ENCODE data around the gene DIP2A. TPM values are rescaled to one million over a fixed set of nuclear protein-coding genes. Genes with fewer than 3 reads are reported as not detected.
"Not testable (repeated sequence)": the region's sequence is repeated elsewhere in the genome, so short reads cannot be mapped to it uniquely, and the experiment has no call there.

The DIP2A gene
- total RNA-seq, 2 donors from 2014 or later, result 39.4 to 71.6 TPM

DNA sequence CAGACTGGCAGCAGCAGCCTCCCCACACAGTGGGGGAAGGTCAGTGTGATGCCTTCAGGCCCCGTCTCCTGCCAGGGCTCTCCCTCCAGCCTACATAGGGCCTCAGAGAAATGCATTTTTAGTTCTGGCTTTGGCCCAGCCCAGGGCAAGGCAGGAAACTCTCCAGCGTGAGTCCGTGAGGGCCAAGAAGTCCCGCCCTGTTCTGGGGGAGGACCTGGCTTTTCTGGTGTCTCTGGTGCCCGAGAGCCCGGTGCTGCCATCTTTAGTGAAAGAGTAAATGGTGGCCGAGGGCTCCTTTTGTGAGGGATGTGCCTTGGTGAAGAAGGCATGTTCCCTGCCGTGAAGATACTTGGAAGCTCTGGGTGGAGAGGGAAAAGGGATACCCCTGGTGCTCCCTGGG is 14.8 kb upstream of the DIP2A start:
- Mint-ChIP-seq H3K27ac (no peak overlapping the region), H3K4me3 (no peak overlapping the region), H3K4me1 (ENCODE audit: low read depth in 2 of 2) (peaks cover 0 to 6% of the 10 kb centered on the region in 2 donors), H3K36me3 (peaks cover 18% of the 10 kb centered on the region), H3K27me3 (no peaks in the 10 kb centered on the region), H3K9me3 (no peaks in the 10 kb centered on the region)
- DNase-seq (ENCODE audit: low spot score) (no peak), ATAC-seq (no peak)

DNA sequence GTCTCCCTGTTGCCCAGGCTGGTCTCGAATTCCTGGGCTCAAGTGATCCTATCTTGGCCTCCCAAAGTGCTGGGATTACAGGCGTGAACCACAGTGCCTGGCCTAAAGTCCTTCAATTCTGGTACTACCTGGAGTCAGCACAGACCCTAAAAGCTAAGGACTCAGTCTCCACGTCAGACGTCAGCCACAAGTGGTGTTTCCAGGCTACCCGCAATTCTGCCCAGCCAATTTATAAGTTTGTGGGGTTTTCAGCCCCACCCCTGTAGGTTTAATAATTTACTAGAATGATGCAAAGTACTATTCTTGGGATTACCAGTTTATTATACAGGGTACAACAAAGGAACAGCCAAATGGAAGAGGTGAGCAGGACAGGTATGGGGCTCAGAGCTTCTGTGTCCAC is 10.6 kb upstream of the DIP2A start:
- no peaks in the 10 kb centered on the region for H3K9me3 Mint-ChIP-seq
- DNase-seq (ENCODE audit: low spot score) (no peak), ATAC-seq (no peak)
- H3K4me1 Mint-ChIP-seq (ENCODE audit: low read depth in 2 of 2), result peaks cover 0 to 10% of the 10 kb centered on the region in 2 donors
- peaks cover 12% of the 10 kb centered on the region for H3K36me3 Mint-ChIP-seq
- no peaks in the 10 kb centered on the region for H3K27me3 Mint-ChIP-seq
- no peak overlapping the region for H3K4me3 Mint-ChIP-seq
- no peak overlapping the region for H3K27ac Mint-ChIP-seq

DNA sequence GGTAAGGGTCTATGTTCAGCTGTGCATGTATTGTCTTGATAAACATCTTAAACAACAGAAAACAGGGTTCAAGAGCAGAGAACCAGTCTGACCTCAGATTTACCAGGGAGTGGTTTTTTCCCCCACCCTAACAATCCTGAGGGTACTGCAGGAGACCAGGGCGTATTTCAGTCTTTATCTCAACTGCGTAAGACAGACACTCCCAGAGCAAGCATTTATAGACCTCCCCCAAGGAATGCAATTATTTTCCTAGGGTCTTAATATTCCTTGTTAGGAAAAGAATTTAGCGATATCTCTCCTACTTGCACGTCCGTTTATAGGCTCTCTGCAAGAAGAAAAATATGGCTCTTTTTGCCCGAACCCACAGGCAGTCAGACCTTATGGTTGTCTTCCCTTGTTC is 9.8 kb upstream of the DIP2A start:
- not testable (repeated sequence) for DNase-seq (ENCODE audit: low spot score); H3K4me3 Mint-ChIP-seq; H3K27ac Mint-ChIP-seq; H3K27me3 Mint-ChIP-seq; H3K9me3 Mint-ChIP-seq; ATAC-seq
- peaks cover 12% of the 10 kb centered on the region for H3K36me3 Mint-ChIP-seq
- peaks cover 0 to 10% of the 10 kb centered on the region in 2 donors for H3K4me1 Mint-ChIP-seq (ENCODE audit: low read depth in 2 of 2)

DNA sequence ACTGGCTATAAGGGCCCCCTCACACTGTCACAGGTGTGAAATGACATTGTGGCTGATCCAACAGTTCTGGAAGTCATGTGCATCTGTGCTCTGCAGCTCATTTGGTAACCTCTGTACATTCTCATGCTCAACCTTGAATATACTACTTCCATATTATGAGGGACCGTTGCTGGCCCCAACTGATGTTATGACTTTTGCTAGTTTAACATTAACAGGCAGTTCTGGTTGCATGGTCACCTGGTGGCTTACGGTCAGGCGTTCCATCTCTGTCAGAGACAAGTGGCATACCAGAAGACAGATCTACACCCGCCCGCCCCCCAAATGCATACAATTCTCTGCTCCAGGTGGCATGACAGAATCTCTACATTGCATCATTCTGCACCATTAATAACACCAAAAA is 6.0 kb upstream of the DIP2A start:
- no peak for ATAC-seq
- peaks cover 8% of the 10 kb centered on the region for H3K36me3 Mint-ChIP-seq

GRCh38 chr21:46454142-46454541 is 4.5 kb upstream of the DIP2A start:
- ATAC-seq (no peak), DNase-seq (ENCODE audit: low spot score) (no peak)
- Mint-ChIP-seq H3K36me3 (no peaks in the 10 kb centered on the region), H3K4me1 (ENCODE audit: low read depth in 2 of 2) (peaks cover 18% of the 10 kb centered on the region in 2 donors), H3K9me3 (no peaks in the 10 kb centered on the region), H3K27ac (no peak overlapping the region), H3K4me3 (no peak overlapping the region), H3K27me3 (no peaks in the 10 kb centered on the region)

More for the DNA sequence above, 6.0 kb upstream of the DIP2A start:
- no peak overlapping the region for H3K4me3 Mint-ChIP-seq
- H3K27ac Mint-ChIP-seq, result no peak overlapping the region
- no peaks in the 10 kb centered on the region for H3K27me3 Mint-ChIP-seq
- no peaks in the 10 kb centered on the region for H3K9me3 Mint-ChIP-seq
- H3K4me1 Mint-ChIP-seq (ENCODE audit: low read depth in 2 of 2), result peaks cover 15 to 16% of the 10 kb centered on the region in 2 donors
- no peak for DNase-seq (ENCODE audit: low spot score)

- no peak overlapping the region for H3K4me3 Mint-ChIP-seq
- H3K9me3 Mint-ChIP-seq, result no peaks in the 10 kb centered on the region
- no peaks in the 10 kb centered on the region for H3K27me3 Mint-ChIP-seq
- H3K27ac Mint-ChIP-seq, result no peak overlapping the region
- no peak for ATAC-seq
- no peak for DNase-seq (ENCODE audit: low spot score)
- no peaks in the 10 kb centered on the region for H3K36me3 Mint-ChIP-seq
- peaks cover 21% of the 10 kb centered on the region in 2 donors for H3K4me1 Mint-ChIP-seq (ENCODE audit: low read depth in 2 of 2)
Measured at GRCh38 chr21:46454634-46455390, 3.9 kb upstream of the DIP2A start.

- no peak for ATAC-seq
- Mint-ChIP-seq H3K4me3 (peak overlapping the region; percentile 94), H3K4me1 (ENCODE audit: low read depth in 2 of 2) (peaks cover 19 to 24% of the 10 kb centered on the region in 2 donors), H3K27me3 (no peaks in the 10 kb centered on the region), H3K9me3 (no peaks in the 10 kb centered on the region), H3K27ac (no peak overlapping the region), H3K36me3 (no peaks in the 10 kb centered on the region)
- DNase-seq (ENCODE audit: low spot score), result no peak
Measured at GRCh38 chr21:46455575-46456385, 2.9 kb upstream of the DIP2A start.

- peak overlapping the region; percentile 94 for H3K4me3 Mint-ChIP-seq
- peak overlapping the region in 1 of 2 donors; percentile 21 for H3K27ac Mint-ChIP-seq
- H3K36me3 Mint-ChIP-seq, result no peaks in the 10 kb centered on the region
- peaks cover 19 to 29% of the 10 kb centered on the region in 2 donors for H3K4me1 Mint-ChIP-seq (ENCODE audit: low read depth in 2 of 2)
- H3K27me3 Mint-ChIP-seq, result no peaks in the 10 kb centered on the region
- no peaks in the 10 kb centered on the region for H3K9me3 Mint-ChIP-seq
- DNase-seq (ENCODE audit: low spot score) (no peak), ATAC-seq (no peak)
Measured at GRCh38 chr21:46456750-46457149, 1.9 kb upstream of the DIP2A start.

DNA sequence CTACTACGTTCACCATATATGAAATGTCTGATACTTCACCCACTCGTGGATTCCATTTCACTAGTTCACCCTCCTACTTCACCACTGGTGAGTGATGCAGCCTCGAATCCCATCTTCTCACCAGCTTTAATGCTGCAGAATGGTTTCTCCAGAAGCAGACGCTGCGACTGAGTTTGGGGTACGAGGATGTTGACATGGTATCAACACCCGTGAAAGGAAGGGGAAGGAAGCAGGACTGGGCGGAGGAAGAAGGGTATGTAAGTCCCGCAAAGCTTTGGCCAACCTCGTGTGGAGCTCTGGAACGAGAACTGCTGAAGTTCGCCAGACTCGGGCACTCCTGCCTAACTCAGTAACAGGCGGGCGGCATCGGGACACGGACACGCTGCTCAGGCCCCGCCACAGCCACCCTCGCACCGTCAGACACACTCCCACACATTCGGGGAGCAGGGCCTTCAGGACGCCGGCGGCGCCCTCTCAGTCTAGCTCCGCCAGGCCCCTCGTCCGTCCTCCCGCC is 833 bp upstream of the DIP2A start:
- H3K27me3 Mint-ChIP-seq, result no peaks in the 10 kb centered on the region
- peak overlapping the region; percentile 94 for H3K4me3 Mint-ChIP-seq
- peaks cover 27 to 35% of the 10 kb centered on the region in 2 donors for H3K4me1 Mint-ChIP-seq (ENCODE audit: low read depth in 2 of 2)
- DNase-seq (ENCODE audit: low spot score) (peak; percentile 69), ATAC-seq (peak; percentile 21 to 22)
- H3K9me3 Mint-ChIP-seq, result no peaks in the 10 kb centered on the region
- peak overlapping the region; percentile 81 to 87 for H3K27ac Mint-ChIP-seq
- no peaks in the 10 kb centered on the region for H3K36me3 Mint-ChIP-seq

- Mint-ChIP-seq H3K36me3 (peaks cover 4% of the 10 kb centered on the region), H3K4me3 (no peak overlapping the region), H3K27me3 (no peaks in the 10 kb centered on the region), H3K27ac (peak overlapping the region in 1 of 2 donors; percentile 87), H3K9me3 (no peaks in the 10 kb centered on the region), H3K4me1 (ENCODE audit: low read depth in 2 of 2) (peaks cover 28 to 35% of the 10 kb centered on the region in 2 donors)
- no peak for ATAC-seq
- DNase-seq (ENCODE audit: low spot score), result peak; percentile 65
Measured at GRCh38 chr21:46459024-46459355, 299 bp downstream of the DIP2A start.

DNA sequence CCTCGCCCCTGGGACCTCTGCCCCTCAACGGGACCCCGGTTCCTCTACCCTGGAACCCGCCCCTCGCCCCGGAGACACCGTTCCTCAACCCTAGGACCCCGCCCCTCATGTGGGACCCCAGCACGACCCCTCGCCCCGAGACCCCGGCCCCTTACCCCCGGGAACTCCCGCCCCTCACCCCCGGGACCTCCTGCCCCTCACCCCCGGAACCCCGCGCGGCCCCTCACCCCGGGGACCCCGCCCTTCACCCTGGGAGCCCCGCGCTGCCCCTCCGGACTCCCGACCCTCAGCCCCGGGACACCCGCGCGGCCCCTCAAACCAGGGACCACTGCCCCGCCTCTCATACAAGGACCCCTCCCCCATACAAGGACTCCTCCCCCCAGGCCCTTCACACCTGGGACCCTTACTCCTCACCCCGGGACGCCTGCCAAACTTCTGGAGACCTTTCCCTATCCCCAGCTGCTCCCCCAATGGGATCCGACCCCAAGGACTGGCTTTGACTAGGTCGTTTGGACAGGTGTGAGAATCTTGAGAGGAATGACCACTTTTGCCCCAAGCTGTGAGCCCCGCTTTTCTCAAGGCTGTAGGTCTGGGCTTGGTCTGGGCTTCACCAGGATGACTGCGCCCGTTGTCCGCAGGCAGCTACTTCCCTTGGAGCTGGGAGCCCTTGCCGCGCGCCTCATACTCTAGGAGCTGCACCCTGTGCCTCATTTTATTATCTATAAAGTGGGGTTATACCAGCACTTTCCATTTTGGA is 843 bp downstream of the DIP2A start:
- Mint-ChIP-seq H3K36me3 (peaks cover 4% of the 10 kb centered on the region), H3K9me3 (no peaks in the 10 kb centered on the region), H3K4me1 (ENCODE audit: low read depth in 2 of 2) (peaks cover 28 to 35% of the 10 kb centered on the region in 2 donors), H3K27ac (peak overlapping the region; percentile 87 to 90), H3K27me3 (no peaks in the 10 kb centered on the region), H3K4me3 (peak overlapping the region; percentile 90)
- DNase-seq (ENCODE audit: low spot score) (no peak), ATAC-seq (no peak)

DNA sequence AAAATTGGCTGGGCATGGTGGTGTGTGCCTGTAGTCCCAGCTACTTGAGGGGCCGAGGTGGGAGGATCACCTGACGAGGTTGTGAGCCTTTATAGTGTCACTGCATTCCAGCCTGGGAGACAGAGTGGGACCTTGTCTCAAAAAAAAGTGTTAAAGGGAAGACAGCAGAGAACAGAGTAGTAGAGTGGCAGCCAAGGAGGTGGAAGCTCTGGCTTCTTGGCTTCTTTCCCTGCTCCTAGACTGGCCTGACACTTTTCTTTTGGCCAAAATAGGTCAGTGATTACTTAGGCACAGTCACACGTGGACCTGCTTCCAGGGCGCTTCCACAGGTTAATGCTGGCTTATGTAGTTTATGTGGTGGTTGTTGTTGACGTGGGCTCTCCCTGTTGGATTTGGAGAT is 3.2 kb downstream of the DIP2A start:
- no peak overlapping the region for H3K4me3 Mint-ChIP-seq
- peaks cover 4% of the 10 kb centered on the region for H3K36me3 Mint-ChIP-seq
- DNase-seq (ENCODE audit: low spot score) (no peak), ATAC-seq (no peak)
- H3K4me1 Mint-ChIP-seq (ENCODE audit: low read depth in 2 of 2), result peaks cover 23 to 28% of the 10 kb centered on the region in 2 donors
- no peaks in the 10 kb centered on the region for H3K9me3 Mint-ChIP-seq
- peak overlapping the region; percentile 26 to 65 for H3K27ac Mint-ChIP-seq
- no peaks in the 10 kb centered on the region for H3K27me3 Mint-ChIP-seq

DNA sequence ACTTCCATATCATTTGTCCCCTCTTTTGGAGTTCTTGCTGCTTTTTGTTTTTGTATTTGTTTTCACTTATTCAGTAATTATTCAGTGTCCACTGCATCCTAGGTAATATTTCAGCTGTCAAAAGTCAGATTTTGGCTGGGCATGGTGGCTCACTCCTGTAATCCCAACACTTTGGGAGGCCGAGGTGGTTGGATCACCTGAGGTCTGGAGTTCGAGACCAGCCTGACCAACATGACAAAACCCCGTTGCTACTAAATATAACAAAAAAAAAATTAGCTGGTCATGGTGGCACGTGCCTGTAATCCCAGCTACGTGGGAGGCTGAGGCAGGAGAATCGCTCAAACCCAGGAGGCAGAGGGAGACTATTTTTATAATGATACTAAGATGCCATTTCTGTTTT is 6.5 kb downstream of the DIP2A start:
- not testable (repeated sequence) for DNase-seq (ENCODE audit: low spot score); H3K4me3 Mint-ChIP-seq; H3K27ac Mint-ChIP-seq; H3K9me3 Mint-ChIP-seq; ATAC-seq; H3K36me3 Mint-ChIP-seq; H3K27me3 Mint-ChIP-seq
- H3K4me1 Mint-ChIP-seq (ENCODE audit: low read depth in 2 of 2), result peaks cover 17 to 22% of the 10 kb centered on the region in 2 donors

Data from natural killer cell treated with Interleukin-12 subunit alpha and Interleukin-12 subunit beta and Interleukin-15 and Interleukin-18, amount 100 ng/mL, for 72 hours (primary cell).